GM18907 (cell line): ENCODE results near the gene DAB2.
A peak's percentile ranks its signal among the peaks of the same experiment; 100 is the strongest.

Source experiments
- ATAC-seq: cut with Tn5 transposase; IDR thresholded peaks from one replicate; pipeline ENCODE4 v1.9.1; 2021; ENCODE audit warnings: mild to moderate bottlenecking, moderate library complexity; ENCODE audit not compliant: unreplicated experiment

Gene DAB2

DNA sequence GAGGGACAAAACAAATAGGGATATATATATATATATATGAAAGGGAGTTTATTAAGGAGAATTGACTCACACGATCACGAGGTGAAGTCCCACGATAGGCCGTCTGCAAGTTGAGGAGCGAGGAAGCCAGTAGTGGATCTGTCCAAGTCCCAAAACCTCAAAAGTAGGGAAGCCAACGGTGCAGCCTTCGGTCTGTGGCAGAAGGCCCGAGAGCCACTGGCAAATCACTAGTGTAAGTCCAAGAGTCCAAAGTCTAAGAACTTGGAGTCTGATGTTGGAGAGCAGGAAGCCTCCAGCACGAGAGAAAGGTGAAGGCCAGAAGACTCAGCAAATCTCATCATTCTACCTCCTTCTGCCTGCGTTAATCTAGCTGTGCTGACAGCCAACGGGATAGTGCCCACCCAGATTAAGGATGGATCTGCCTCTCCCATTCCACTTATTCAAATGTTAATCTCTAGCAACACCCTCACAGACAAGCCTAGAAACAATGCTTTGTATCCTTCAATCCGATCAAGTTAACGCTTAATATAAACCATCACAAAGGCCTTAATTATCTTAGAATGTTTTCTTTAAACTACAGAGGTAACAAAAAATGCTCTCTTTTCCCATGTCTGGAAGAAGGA lies 23.8 kb upstream of the DAB2 start:
- ATAC-seq, result no peak

DNA sequence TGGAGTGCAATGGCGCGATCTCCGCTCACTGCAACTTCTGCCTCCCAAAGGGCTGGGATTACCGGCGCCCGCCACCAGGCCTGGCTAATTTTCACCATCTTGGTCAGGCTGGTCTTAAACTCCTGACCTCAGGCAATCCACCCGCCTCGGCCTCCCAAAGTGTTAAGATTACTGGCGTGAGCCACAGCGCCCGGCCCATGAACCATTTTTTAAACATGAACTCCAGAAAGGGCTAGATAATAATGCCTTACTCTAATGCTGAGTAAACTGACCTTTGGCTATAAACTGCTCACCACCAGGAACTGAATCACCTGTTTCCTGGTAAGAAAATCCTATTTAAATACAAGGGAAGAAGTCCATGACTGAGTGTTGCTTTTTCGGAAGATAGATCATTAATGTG lies 23.2 kb upstream of the DAB2 start:
- ATAC-seq, result no peak

DNA sequence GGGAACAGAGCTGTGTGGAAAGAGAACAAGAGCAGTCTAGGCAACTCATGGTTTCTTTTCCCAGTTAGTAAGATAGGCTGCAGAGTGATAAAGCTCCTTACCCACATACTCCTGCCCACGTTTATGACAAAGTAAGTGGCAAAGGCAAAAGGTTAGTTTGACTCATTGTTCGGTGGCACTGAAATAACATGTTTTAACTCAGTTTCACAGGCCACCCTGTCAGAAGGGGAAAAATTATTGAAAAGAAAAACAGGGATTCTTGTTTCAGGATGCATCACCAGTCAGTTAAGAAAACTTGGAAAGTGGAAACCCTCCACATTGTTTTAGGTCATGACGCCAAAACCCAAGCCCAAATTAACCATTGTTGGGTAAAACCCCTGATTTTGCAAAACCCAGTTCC lies 22.3 kb upstream of the DAB2 start:
- no peak for ATAC-seq

DNA sequence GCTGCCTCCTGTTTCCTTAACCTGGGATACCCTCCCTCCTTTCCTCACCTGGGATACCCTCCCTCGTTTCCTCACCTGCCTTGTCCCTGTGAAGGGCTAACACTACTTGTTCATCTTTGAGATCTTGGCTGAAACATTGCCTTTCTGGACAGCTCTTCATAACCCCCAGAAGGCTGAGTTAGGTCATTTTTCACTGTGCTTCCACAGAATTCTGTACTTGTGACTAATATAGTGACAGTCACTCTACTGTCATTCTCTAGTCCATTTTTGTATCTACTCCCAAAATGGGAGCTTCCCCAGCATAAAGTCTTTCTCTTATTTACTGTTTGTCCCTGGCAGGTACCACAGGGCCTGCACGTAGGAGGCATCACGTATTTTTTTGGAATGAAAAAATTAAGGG lies 21.5 kb upstream of the DAB2 start:
- no peak for ATAC-seq

DNA sequence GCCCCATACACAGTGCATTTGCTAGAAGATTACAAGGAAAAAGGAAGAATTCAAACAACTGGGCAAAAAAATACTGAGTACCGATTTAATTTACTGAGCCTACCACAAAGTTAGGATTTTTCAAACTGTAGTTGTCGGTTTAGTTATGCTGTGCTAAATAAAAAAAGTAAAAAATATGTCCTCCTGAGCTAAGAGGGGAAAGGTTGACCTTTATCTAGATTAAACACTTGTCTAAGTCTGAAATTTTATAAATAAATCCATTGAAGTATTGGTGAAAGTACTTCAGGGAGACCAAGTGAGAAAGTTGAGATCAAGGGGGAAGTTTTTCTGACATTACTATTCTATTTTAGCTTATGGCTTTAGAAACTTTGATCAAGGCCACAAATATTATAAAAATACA lies 19.1 kb upstream of the DAB2 start:
- no peak for ATAC-seq

DNA sequence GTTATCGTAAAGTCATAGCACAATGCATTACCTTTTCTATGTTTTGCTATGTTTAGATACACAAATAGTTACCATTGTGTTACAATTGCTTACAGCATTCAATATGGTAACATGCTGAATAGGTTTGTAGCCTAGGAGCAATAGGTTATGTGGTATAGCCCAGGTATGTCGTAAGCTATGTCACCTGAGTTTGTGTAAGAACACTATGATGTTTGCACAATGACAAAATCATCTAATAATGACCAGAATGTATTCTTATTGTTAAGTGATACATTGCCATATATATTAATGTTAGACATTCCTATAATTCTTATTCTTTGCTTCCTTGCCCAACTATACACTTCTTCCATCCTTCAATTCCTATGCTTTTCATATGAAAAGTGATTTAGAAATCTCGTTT lies 18.2 kb upstream of the DAB2 start:
- no peak for ATAC-seq

DNA sequence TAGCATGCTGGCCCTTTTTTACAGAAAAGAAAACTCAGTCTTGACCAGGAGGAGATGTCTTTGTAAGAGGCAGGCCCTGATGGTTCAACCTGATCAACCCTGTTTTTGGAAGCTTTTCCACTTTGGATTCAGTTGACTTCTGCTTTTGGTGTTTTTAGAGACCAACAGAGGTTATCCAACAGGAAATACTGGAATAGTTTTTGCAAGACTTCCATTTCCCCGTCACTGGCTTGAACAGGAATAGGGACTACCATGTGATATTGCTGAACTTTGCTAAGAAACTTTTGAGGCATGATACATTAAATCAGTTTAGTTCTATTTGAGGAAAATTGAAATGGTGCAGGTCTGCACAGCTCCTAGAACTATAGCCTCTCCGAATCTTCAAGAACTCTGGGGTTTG lies 17.1 kb upstream of the DAB2 start:
- no peak for ATAC-seq

DNA sequence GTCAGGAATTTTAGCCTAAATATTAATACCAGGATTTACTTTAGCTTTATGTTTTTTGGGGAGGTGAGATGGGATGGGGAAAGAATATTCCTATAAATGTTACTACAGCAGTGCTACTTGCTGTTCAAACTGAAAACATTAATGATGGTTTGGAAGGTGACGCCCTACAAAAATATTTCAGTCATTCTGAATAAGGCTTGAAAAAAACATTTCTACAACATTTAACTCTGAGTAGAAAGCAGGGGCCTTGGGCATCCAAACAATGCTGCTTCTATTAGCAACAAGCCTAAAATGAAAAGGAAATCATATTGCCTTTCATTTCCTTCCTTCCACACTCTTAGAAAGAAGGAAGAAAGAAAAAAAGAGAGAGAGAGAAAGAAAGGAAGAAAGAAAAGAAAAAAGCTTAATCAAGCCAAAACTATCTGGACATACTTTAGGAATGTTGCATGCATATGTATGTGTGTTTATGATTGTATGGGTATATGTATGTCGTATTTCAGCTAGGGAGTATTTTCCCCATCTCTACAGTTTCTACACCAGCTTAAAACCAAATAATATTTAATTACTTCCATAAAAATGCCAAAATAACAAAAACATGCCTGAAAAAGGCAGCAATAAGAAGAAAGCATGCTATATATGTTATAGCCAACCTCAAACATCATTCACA lies 16.3 kb upstream of the DAB2 start:
- ATAC-seq, result no peak

DNA sequence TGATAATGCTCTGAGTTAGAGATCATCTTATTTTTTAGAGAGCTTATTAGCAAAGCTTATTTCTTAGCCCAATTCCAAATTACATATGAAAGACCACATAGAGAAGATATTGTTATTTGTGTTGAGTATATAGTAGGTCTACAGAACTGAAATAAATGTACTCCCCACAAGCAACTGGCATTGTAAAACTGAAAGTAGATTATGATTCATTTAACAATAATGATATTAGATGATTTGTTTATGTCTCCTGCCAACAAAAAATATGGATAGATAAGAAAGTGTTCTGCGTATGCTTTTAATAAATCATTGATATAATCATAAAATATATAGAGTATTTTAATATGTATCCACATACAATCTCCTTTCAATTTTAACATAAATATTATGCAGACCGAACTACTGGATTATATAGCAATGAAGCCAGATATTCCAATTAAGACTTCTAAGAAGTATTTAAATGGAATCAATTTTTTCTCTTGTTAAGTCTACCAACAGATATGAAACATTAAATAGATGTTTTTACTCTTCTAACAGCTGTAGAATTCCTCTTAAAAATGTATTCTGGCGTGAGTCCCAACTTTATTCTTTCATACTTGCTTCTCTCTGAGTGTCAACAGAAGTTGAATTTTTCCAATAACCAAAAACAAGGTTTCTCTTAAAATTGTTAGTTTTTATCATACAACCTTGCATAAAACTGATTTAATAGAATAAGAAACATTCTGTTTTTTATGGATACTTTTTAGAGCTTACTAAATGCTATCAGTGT lies 15.6 kb upstream of the DAB2 start:
- no peak for ATAC-seq

DNA sequence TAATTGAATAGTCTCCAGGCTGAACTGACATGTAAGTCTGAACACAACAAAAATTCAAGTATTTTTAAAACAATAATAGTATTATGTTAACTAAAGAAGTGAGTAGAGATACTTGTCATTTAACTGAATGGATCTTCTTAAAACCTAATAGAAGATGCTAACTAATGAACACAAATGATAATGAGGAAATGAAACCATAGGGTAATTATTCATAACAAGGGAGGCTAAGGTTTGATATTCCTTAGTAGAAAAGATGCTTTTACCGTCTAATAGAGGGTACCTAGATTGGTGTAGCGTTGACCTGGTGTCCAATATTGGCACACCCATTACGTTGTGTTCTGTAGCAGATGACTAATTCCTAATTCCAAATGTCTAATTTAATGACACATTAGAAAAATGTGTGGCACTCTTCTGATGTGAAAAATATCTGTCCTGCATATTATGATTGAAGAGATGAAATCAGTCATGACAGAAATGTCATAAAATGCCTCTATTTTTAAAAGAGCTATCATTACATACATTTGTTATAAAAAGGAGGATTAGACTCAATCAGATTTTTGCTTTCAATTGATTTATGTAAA lies 14.9 kb upstream of the DAB2 start:
- ATAC-seq, result no peak

DNA sequence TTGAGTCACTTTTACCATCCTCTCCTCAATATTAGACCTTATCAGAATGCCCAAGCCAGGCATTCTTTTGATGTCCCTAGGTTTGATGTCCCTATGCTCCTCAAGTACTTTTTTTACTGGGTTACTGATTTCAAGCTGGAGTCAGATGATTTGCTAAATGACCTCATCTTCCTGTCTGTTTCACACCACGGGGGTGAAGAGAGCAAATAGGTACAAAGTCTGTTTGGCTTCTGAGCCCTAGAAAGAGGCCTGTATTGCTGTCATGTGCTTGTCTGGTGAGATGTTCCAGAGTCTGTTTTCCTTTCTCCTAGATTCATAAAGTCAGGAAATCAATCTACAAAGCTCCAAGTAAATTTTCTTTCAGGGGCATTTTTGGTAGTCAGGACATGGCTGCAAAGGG lies 12.7 kb upstream of the DAB2 start:
- peak; percentile 71 for ATAC-seq

DNA sequence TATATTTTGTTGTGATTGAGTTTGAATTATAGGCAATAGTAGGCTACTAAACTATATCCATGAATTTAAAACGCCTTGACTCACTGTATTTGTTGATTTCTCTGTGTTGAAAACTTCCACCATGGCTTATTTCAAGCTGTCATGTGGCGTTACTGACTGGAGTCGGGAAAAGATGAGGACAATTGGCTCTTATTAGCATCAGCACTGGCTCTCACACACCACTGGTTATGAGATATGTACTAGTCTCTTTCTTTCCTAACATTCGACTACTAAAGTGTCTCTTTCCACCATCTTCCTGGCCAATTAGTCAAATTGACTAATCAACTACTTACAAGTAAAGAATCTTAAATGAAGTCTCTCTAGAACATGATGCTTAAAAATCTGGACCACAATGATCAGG lies 9.1 kb upstream of the DAB2 start:
- no peak for ATAC-seq

DNA sequence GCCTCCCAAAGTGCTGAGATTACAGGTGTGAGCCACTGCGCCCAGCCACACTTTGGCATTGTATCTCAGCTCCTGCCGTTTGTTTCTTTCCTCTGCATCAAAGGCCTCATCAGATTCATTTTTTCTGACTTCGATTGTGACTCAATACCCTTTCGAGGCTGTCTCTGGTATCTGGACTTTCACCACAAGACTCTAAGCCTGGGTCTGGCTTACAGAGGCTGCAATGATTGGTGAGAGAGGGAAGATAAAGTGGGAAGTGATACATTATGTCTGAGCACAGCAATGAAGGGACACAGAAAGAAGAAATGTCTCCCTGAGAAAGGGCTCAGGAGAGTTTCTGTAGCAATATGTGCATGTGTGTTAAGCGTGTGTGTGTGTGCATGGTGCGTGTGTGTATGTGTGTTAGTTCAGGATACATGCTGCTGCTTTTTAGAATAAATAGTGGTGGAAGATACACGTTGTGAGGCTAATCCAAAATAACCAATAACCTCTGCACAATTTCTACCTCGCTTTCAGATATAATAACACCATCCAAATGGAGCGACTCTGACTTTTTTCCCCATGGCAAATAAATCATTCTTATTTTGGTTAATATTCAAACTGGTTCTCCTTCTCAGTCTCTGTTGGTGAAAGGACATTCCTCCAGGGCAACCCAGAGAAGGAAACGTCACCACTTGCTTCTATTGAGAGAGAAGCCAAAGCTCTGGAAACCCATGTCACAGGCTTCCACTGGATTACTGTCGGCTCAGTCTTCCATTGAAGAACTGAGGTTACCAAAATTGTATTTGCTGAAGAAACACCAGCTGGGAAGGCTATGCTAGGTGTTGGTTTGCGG lies 8.1 kb upstream of the DAB2 start:
- ATAC-seq, result no peak

DNA sequence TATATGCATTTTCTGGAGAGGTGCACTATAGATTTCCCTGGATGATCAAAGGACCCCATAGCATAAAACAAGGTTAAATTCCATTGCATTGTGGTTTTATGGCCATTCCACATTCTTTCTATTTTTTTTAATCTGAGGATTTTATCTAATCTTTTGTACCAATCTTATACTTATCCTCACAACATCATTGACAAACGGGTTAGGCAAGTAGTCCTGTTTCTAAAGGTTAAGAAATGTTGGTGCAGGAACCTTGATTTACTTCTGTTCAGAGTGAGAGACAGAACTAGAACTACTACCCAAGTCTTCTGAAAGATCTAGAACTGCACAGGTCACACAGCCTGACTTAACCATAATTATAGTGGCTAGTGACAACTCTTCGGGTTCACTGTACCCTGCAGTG lies 5.7 kb upstream of the DAB2 start:
- ATAC-seq, result no peak

DNA sequence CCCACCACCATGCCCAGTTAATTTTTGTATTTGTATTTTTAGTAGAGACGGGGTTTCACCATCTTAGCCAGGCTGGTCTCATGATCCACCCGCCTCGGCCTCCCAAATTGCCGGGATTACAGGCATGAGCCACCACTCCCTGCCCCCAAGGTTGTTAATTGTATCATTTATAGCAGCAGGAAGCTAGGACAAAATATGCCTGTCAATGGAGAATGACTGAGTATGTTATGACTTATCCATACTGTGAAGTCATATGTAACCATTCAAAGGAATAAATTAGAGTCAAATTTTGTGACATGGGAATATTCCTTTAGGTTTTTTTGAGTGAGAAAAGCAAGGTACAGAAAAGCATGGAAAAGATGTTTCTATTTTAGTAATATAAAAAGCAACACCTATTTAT lies 3.9 kb upstream of the DAB2 start:
- ATAC-seq, result no peak

DNA sequence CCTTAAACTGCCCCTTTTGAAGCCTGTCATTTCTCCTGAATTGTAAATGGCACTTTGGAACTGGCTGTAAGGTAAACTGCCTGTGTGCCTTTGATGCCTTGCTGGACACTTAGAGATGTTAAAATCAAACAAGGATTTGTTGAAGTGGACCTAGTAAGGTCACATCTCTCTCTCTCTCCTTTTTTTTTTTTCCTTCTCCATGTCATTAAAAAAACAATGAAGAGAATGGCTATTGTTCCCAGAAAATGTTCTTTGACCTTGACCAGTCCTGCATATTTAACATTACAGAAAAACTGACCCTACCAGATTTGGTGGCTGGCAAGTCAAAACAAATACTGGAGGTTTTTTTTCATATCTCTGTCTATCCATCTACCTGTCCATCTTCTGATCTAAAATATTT lies 2.9 kb upstream of the DAB2 start:
- ATAC-seq, result no peak

DNA sequence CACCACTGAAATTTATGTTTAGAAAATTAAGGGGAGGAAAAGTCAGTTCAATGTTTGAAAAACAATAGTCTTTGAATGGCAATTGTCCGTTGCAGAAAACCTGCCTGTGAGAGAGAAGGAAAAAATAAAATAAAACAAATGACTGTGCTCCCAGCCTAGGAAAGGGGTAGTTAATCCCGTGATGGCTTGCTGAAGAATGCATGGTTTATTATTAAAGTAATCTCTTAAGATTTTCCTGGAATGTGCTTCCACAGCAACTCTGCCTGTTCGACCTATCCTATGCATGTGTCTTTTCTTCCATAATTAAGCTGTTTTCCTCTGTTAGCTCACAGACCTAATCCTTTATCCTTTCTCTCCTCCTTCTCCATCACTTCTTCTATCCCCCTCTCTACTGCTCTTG lies 2.4 kb upstream of the DAB2 start:
- ATAC-seq, result no peak

DNA sequence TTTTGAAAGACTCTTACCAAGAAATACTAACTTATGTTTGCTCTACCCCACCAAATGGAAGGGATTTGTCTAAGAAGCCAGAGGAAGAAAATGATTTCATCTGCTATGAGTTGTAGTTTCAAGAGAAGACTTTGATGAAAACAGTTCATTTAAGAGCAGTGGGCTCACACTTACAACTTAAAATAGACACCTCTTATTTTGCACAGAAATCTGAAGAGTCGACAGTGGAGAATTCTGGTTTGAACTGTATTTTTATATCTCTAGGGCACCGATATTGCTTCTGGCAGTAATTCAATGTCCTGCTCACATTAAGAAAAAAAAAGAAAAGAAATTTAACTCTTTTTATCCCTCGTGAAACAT lies 1.9 kb upstream of the DAB2 start:
- ATAC-seq, result no peak

DNA sequence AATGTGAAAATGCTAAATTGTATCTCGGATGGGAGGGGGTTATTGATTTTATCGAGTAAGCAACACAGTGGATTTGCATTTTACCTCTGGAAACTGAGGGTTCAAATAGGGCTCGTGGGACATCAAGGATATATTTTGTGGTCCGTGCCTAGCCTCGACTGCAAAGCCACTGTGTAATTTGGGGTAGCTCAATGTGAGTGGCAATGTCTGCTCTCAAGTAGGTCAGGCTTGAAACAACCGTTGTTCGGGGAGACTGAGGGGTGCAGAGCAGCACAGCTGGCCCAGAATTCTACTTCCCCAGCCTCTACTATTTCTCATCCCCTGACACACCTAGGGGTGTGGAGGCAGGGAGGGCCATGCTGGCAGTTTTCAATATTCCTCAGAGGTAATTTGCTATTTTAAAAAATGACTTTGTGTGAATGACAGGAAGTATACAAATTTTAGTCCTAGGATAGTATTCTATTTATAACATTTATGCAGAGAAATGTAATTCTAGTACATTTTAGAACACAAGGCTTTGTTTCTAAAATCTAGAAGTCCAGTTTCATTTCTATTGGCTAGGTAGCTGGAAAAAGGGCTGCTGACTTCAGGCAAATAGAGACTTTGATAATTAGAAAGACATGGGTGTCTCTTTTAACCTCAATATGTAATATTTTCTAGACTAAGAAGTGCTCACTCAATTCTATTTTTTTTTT lies 1.4 kb upstream of the DAB2 start:
- ATAC-seq, result no peak

DNA sequence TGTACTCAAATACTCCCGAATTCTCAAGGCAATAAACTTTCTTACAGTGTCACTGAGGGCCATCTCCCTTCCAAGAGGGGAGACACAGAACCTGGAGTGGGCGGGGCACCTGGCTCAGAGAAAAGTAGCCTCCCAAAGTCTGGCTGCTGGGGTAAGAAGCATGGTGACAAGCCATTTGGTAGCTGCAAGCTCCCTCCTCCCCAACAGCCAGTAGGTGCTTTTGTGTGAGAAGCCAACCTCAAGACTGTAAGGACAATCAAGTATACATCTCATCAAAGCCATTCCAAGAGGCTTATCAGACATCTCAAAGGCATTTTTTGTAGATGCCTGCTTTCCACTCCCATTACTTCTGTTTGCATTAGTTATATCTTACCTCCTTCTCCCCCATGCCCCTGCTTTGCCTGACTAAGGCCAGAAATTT lies 1.4 kb downstream of the DAB2 start:
- ATAC-seq, result no peak
